ENCODE measurements around the gene ANKMY2.
A peak's percentile ranks its signal among the peaks of the same experiment; 100 is the strongest.
"Not testable (repeated sequence)": the region's sequence is repeated elsewhere in the genome, so short reads cannot be mapped to it uniquely, and the experiment has no call there.

The ANKMY2 gene

DNA sequence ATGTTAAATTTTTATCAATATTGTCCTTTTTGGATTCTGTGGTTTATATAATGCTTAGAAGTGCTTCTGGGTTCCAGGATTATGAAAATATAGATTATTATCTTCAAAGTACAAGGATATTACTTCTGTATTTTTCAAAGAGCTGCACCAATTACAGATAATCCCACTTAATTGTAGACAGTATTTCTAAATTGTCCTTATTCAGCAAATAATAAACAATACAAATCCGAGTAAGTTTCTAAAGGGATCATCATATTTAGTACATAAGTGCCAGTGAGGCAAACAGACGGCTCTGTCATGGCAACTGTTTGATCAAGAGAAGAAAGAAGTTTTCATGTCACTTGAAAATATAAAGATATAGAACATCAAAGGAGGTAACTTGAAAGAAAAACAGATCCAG is 19.2 kb downstream of the ANKMY2 start:
- no peak for DNase-seq (ENCODE audit: low spot score)

DNA sequence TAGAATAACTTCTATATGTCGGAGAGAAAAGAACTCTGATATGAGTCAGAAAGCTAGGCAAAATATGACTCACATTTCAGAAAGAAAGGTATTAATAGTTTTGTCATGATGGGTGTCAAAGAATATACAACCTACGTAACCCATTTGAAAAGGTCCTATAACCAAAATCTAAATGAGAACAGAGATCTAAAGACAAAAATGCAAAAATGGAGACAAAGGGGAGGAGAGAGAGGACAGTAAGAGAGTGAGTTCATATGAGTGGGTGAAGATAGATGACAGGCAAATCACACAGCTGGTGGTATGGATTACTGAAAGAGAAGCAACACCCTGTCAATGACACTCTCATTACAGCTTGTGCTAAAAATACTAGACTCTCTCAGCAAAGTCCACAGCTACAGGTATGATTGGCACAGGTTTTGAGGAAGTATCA is 25.6 kb downstream of the ANKMY2 start:
- no peak for DNase-seq (ENCODE audit: low spot score)

DNA sequence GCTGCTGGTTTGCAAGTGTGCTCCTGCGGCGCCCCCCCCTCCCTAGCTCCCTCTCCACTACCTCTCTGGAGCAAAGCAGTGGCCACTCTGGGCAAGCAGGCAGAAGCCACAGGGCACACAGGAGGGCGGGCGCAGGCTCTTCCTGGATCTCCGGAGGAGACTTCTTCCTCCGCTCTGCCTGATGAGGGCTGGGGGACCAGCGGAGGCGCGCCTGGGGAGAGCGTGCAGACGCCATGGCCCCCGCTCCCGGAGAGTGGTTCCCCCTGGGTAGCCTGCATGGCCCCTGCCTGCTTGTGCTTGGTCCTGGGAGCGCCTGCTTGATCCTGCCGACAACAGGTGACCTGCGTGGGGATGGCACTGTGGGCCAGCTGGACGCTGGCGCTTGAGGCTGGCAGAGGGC is 29.0 kb downstream of the ANKMY2 start:
- DNase-seq (ENCODE audit: low spot score), result no peak

GRCh38 chr7:16616122-16616521 is 29.4 kb downstream of the ANKMY2 start:
- DNase-seq (ENCODE audit: low spot score), result no peak

DNA sequence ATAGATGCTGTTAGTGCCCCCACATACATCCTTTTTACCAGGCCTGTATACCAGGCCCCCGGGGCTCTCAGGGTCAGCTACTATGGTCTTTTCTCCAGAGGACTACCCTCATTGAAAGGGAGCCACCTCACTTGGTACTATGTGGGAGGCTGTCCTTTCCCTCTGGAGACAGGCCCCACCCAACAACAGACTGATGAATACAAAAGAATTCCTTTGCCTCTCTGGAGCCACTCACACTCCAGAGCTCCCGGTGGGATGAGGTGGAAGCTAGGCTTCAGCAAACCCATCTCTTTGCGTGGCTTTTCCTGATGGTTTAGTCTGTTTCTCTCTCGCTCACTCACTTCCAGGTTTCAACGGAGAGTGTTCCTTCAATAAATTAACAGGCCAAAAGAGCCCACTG is 30.3 kb downstream of the ANKMY2 start:
- DNase-seq (ENCODE audit: low spot score), result no peak

DNA sequence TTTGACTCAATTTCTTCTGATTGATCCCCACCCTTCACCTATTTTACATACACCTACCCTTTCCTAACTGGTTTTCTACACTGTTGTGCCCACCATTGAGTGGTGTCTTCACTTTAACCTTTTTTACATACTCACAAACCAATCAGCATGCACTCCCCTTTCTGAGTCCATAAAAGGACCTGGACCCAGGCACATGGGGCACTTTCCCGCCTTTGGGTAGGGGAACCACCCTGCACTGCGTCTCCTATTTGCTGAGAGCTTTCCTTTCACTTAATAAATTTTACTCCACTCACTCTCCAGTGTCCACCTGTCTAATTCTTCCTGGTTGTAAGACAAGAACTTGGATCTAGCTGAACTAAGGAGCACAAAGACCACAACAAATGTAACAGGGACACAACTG is 33.8 kb downstream of the ANKMY2 start:
- DNase-seq (ENCODE audit: low spot score), result no peak

DNA sequence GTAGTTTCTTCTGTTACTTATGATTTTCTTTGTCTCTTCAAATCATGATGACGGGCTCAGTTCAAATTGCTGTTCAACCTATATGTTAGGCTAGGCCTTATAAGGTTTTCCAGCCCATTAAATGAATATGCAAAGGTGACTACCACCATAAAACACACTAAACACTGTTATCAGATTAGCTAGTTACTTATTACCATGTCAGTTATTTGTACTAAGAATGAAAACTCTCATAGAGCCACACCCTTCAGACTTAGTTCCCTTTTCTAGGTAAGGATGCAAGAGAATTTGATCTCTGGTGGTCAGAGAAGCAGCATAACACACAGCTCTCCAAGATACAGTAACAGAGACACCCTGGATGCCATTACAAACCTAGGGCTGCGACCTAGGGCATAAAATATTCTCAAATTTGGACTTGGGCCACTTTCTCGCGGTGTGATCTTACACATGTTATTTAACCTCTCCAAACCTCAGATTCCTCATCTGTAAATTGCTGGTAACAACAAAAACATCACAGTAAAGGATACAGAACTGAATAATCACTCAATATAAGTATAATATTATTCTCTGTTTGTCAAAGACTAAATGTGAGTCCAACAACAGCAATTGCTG is 35.6 kb downstream of the ANKMY2 start:
- no peak for DNase-seq (ENCODE audit: low spot score)

- DNase-seq (ENCODE audit: low spot score), result no peak
These were observed 38.9 kb downstream of the ANKMY2 start for GRCh38 chr7:16606704-16607103.

DNA sequence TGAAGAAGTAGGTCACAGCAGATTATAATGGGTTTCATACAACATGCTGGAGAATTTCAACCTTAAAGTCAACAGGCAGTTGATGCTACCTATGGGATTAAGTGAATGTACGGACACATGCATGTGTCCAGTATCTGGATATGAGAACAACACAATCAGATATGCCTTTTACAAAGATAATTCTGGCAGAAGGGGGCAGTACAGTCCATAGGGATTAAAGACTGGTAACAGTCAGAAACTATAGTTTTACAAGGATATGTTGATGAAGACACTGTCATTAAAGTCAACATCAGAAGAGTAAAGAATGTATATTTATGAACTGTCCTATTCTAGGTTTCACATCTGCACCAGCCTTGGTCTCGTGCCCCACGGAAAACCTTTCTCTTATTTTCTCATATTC is 41.5 kb downstream of the ANKMY2 start:
- peak; percentile 26 for DNase-seq (ENCODE audit: low spot score)

DNA sequence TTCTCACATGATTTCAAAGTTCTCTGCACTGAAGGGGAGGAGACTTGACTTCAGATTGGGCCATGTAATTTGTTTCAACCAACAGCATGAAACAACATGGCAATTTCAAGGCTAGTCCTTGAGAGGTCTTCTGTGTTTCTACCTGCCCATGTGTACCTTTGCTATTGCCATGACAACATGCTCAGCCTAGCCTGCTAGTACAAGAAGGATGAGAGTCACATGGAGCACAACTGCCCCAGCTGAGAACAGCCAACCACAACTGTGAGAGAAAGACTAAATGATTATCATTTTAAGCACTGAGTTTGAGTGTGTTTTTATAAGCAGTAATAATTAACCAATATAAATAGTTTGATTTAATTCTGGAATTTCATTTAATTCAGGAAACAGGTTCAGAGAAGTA is 41.9 kb downstream of the ANKMY2 start:
- no peak for DNase-seq (ENCODE audit: low spot score)

GRCh38 chr7:16599860-16600259 is 45.7 kb downstream of the ANKMY2 start:
- no peak for DNase-seq (ENCODE audit: low spot score)

- no peak for DNase-seq (ENCODE audit: low spot score)
These were observed 47.5 kb downstream of the ANKMY2 start for GRCh38 chr7:16598015-16598414.

GRCh38 chr7:16595596-16595995 is 50.0 kb downstream of the ANKMY2 start:
- DNase-seq (ENCODE audit: low spot score), result not testable (repeated sequence)

- no peak for DNase-seq (ENCODE audit: low spot score)
These were observed 50.9 kb downstream of the ANKMY2 start for GRCh38 chr7:16594676-16595075.

DNA sequence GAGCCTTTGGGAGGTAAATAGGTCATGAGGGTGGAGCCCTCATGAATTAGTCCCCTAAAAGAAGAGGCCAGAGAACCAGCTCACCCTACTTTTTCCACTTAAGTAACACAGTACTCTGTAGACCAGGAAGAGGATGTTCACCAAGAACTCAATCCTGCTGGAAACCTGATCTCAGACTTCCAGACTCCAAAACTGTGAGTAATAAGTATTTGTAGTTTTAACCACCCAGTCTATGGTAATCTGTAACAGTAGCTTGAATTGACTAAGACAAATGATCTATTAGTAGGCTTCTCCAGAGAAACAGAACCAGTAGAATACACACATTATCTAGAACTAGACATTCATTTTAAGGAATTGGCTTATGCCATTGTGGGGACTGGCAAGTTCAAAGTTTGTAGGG is 51.5 kb downstream of the ANKMY2 start:
- DNase-seq (ENCODE audit: low spot score), result no peak

GRCh38 chr7:16592395-16592794 is 53.2 kb downstream of the ANKMY2 start:
- DNase-seq (ENCODE audit: low spot score), result no peak

- DNase-seq (ENCODE audit: low spot score), result no peak
These were observed 55.1 kb downstream of the ANKMY2 start for GRCh38 chr7:16590424-16590823.

GRCh38 chr7:16589881-16590280 is 55.7 kb downstream of the ANKMY2 start:
- DNase-seq (ENCODE audit: low spot score), result no peak

DNA sequence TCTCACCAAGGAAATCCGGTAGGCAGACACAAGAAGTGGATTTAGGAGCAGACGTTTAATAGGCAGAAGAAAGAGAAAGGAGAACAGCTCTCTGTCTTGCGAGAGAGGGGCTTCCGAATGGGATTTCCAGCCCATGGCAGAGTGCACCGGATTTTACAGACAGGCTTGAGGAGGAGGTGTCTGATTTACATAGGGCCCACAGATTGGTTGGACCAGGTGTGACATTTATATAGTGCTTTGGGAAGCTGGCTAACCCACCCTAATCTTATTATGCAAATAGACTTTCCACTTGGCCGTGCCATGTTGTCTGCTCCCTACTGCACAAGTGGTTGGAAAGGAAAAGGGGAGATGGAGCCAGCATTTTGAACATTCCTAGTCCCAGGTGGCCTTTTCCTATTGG is 57.8 kb downstream of the ANKMY2 start:
- DNase-seq (ENCODE audit: low spot score), result no peak

- no peak for DNase-seq (ENCODE audit: low spot score)
These were observed 58.4 kb downstream of the ANKMY2 start for GRCh38 chr7:16587129-16587528.

DNA sequence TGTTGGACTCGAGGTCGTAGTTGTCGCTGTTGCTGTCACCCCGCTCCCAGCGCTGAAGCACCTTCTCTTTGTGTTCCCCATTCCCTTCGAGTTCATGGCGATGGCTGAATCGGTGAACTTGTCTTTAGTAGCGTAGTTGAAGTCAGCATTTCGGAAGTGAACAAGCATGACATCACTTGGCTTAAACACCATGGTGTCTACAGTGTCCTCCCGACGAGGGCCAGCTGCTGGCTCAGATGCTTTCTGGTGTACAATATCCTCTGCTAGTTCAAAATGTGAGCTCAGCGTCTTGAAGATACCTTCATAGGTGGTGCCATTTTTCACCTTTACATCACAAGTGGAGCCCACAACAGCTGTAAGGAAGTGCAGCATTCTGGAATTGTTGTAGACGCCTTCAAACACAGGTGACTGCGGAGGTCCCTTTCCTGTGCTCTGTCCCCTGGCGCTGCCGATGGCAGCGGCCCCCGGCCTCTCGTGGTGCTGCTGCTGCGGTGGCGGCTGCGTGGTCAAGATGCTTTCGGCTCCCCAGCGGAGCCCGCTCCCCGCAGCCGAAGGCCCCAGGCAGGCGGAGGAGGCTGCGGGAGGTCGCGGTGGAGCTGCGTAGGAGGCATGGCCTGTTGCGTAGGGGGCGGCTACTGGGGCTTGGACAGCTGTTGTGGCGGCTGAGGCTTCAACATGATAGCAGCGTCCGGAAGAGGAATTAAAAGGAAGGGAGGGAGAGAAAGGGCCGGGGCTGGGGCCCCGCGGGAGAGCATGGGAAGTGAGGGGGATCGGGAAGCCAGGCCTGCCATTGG is 59.3 kb downstream of the ANKMY2 start:
- DNase-seq (ENCODE audit: low spot score), result no peak

DNA sequence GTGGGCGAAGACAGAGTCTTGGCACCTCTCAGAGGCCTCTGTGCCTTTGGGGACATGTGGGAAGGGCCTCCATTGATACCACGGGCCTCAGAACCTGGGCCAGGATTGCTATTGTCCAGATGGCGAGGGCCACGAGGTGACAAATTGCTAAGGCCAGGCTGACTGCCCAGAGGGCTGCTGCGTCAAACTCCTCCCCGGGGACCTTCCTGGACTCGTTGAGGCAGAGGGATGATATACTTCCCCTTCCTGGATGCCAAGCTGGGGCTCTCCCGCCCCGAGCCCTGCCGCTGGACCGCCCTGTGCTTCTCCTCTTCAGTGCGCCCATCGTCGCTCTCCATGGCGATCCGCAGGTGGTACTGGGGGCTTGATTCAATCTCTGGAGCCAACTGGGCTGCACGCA is 60.0 kb downstream of the ANKMY2 start:
- no peak for DNase-seq (ENCODE audit: low spot score)

DNA sequence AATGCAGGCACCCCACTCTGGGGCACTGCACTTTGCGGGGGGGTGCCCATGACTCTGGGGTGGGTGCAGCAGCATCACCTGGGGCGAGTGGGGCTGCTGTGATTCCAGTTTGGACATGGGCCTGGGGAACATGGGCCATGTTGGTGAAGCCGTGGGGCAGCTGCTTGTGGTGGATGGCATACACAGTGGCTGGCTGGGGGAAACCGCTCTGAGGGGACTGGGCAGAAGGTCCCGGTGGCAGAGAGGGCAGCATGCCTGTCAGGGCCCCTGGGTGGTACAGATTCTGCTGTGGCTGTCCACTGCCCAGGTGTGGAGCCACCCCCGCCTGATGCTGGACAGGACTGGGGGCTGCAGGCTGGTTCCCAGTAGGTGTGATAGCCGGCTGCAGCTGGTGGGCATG is 61.7 kb downstream of the ANKMY2 start:
- no peak for DNase-seq (ENCODE audit: low spot score)

DNA sequence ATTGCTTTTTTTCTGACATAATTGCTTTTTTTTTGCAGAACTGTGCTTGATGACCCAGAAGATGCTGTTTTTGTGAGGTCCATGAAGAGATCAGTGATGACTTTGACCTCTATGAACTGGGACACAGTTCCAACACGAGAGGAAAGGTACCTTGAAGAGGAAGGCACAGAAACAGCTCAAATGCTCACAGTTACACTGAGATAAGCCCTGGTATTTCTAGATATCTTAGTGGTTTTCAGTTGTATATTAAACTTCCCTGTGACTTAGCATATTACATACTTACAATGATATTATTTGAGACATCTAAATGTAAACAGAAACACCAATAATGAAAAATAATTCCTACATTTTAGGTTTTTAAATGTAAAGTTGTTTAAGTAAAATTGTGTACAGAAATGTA is 64.3 kb downstream of the ANKMY2 start:
- no peak for DNase-seq (ENCODE audit: low spot score)
